Glomerular visceral epithelial cell (primary cell): ENCODE results near the gene PEF1.

ENCODE experiments used
- DNase-seq: peaks from one replicate; pipeline ENCODE4 v3.0.0-alpha.2; 2016; ENCODE audit errors: extremely low spot score

PEF1 gene

GRCh38 chr1:31671147-31671546 is 26.5 kb upstream of the PEF1 start:
- no peak for DNase-seq

GRCh38 chr1:31670593-31670964 is 25.9 kb upstream of the PEF1 start:
- no peak for DNase-seq

GRCh38 chr1:31669786-31670592 is 25.3 kb upstream of the PEF1 start:
- peak; percentile 75 for DNase-seq

- no peak for DNase-seq
These were observed 24.7 kb upstream of the PEF1 start for GRCh38 chr1:31669433-31669785.

GRCh38 chr1:31668303-31668883 is 23.7 kb upstream of the PEF1 start:
- no peak for DNase-seq

GRCh38 chr1:31667065-31667785 is 22.5 kb upstream of the PEF1 start:
- no peak for DNase-seq

- peak; percentile 70 for DNase-seq
These were observed 21.7 kb upstream of the PEF1 start for GRCh38 chr1:31666263-31666963.

- DNase-seq: no peak
These were observed 20.7 kb upstream of the PEF1 start for GRCh38 chr1:31665234-31665878.

- no peak for DNase-seq
These were observed 19.9 kb upstream of the PEF1 start for GRCh38 chr1:31664528-31664927.

GRCh38 chr1:31663622-31664452 is 19.2 kb upstream of the PEF1 start:
- peak; percentile 61 for DNase-seq

GRCh38 chr1:31662463-31662862 is 17.8 kb upstream of the PEF1 start:
- DNase-seq: no peak

GRCh38 chr1:31661856-31662255 is 17.2 kb upstream of the PEF1 start:
- DNase-seq: no peak

- no peak for DNase-seq
These were observed 16.3 kb upstream of the PEF1 start for GRCh38 chr1:31660871-31661455.

- DNase-seq: no peak
These were observed 15.2 kb upstream of the PEF1 start for GRCh38 chr1:31659889-31660288.

GRCh38 chr1:31658721-31659120 is 14.0 kb upstream of the PEF1 start:
- DNase-seq: peak; percentile 24

- DNase-seq: no peak
These were observed 13.4 kb upstream of the PEF1 start for GRCh38 chr1:31657972-31658510.

GRCh38 chr1:31657020-31657804 is 12.5 kb upstream of the PEF1 start:
- no peak for DNase-seq

- DNase-seq: no peak
These were observed 11.1 kb upstream of the PEF1 start for GRCh38 chr1:31655756-31656155.

- DNase-seq: no peak
These were observed 10.4 kb upstream of the PEF1 start for GRCh38 chr1:31655104-31655503.

GRCh38 chr1:31654474-31654776 is 9.7 kb upstream of the PEF1 start:
- DNase-seq: no peak
